Kidney (tissue), 14 donors: ENCODE results near the gene NFIA. TPM values are rescaled to one million over a fixed set of nuclear protein-coding genes. Genes with fewer than 3 reads are reported as not detected.
A peak's percentile ranks its signal among the peaks of the same experiment; 100 is the strongest.

ENCODE experiments used
- DNase-seq, 5 donors: peaks; one replicate each; pipeline ENCODE4 v3.0.0-alpha.2; 2013 to 2020
- FAIRE-seq: peaks from 2 replicates; lab custom pipeline; 2012; peaks lifted over from hg19 to GRCh38; lab: Jason Lieb, UNC
- H3K27ac ChIP-seq, 2 donors: one replicate each; pipeline ENCODE4 v1.7.0; 2013; ENCODE audit warnings: low read depth in 2 of 2, low read length in 2 of 2, inconsistent platforms in 1 of 2
- H3K27me3 ChIP-seq: one replicate; pipeline ENCODE4 v1.7.1; 2013; ENCODE audit warnings: low read length, inconsistent platforms; ENCODE audit not compliant: control insufficient read depth, insufficient read depth
- H3K36me3 ChIP-seq, 3 donors: one replicate each; pipeline versions ENCODE4 v1.7.0 to v1.7.1; 2013; ENCODE audit warnings: low read length in 3 of 3, control low read depth in 1 of 3, inconsistent platforms in 1 of 3; ENCODE audit not compliant: insufficient read depth in 3 of 3, control insufficient read depth in 2 of 3
- H3K4me1 ChIP-seq, 3 donors: one replicate each; pipeline versions ENCODE4 v1.7.0 to v1.7.1; 2013; ENCODE audit warnings: low read length in 3 of 3, inconsistent platforms in 1 of 3, low read depth in 1 of 3; ENCODE audit not compliant: control insufficient read depth in 2 of 3, insufficient read depth in 2 of 3
- H3K4me3 ChIP-seq, 3 donors: one replicate each; pipeline versions ENCODE4 v1.7.0 to v1.8.1; 2013; ENCODE audit warnings: low read length in 3 of 3, control low read depth in 1 of 3, inconsistent platforms in 1 of 3
- H3K9ac ChIP-seq, 3 donors: one replicate each; pipeline versions ENCODE4 v1.7.0 to v1.7.1; 2013; ENCODE audit warnings: low read length in 3 of 3, control low read depth in 1 of 3, inconsistent platforms in 1 of 3
- H3K9me3 ChIP-seq, 3 donors: one replicate each; pipeline versions ENCODE4 v1.7.0 to v1.7.1; 2013; ENCODE audit warnings: low read length in 3 of 3, control low read depth in 1 of 3, inconsistent platforms in 1 of 3; ENCODE audit not compliant: control insufficient read depth in 2 of 3, insufficient read depth in 1 of 3
- CTCF ChIP-seq: IDR thresholded peaks from 3 replicates; pipeline ENCODE4 v1.5.1; 2012; ENCODE audit warnings: mild to moderate bottlenecking, moderate library complexity, borderline replicate concordance; ENCODE audit not compliant: insufficient read depth; ENCODE audit errors: extremely low read depth
- intact Hi-C: fragments of 100-400 bp; cut with DNase I; formaldehyde crosslinking; loops from one replicate; pipeline ENCODE4 v1.11.1; 2022
- polyA plus RNA-seq: library from polyadenylated mRNA; stranded (reverse); fragments of 350-450 nt; fragmentation: Illumina TruSeq; extraction: RNeasy Lipid Tissue Mini Kit (QIAGEN cat#74804); gene quantifications from one replicate; pipeline ENCODE4 v1.2.3, GENCODE V29; 2014; ENCODE audit warnings: low read depth, low replicate concordance; ENCODE audit not compliant: insufficient read depth
- total RNA-seq: library from RNA; stranded (reverse); fragmentation: NEBNext Ultra II Directional; extraction: Animal tissue kit (Norgen Biotek cat#: 25700); gene quantifications from one replicate; pipeline ENCODE4 v1.2.1, GENCODE V29; 2021
- donor health status: control.
- donor health status: control.
- donor health status: control.
- donor health status: control.
- donor health status: control.
- donor health status: DM: yes; HTN: yes; CAD: no.
- donor health status: Normal renal cell carcinoma (clear cell type).

NFIA gene
- total and polyA plus RNA-seq, 2 donors from 2014 or later, result 4.8 to 87.5 TPM

GRCh38 chr1:61334718-61335589, 252.6 kb downstream of the NFIA start:
- peaks cover 0 to 3% (median 0%) of the 10 kb centered on the region in 3 donors for H3K36me3 ChIP-seq
- H3K9me3 ChIP-seq, result no peaks in the 10 kb centered on the region
- no peak for FAIRE-seq
- H3K9ac ChIP-seq, result no peak overlapping the region
- no peaks in the 10 kb centered on the region for H3K27me3 ChIP-seq
- intact Hi-C loops, result no loop called here
- no peak overlapping the region for H3K4me3 ChIP-seq
- peak in 1 of 5 donors; percentile 52 for DNase-seq
- no peak overlapping the region for H3K27ac ChIP-seq
- TF ChIP-seq CTCF, result no peak
- peaks cover 4 to 6% (median 4%) of the 10 kb centered on the region in 3 donors for H3K4me1 ChIP-seq

- Histone ChIP-seq H3K4me1 (peaks cover 4 to 6% (median 4%) of the 10 kb centered on the region in 3 donors), H3K4me3 (no peak overlapping the region), H3K36me3 (peaks cover 0 to 3% (median 0%) of the 10 kb centered on the region in 3 donors), H3K9ac (no peak overlapping the region), H3K9me3 (no peaks in the 10 kb centered on the region), H3K27ac (no peak overlapping the region), H3K27me3 (no peaks in the 10 kb centered on the region)
- TF ChIP-seq CTCF, result no peak
- intact Hi-C loops, result no loop called here
- no peak for FAIRE-seq
- DNase-seq, result no peak
These were observed 254.7 kb downstream of the NFIA start for GRCh38 chr1:61337037-61337436.

GRCh38 chr1:61337441-61337951, 255.1 kb downstream of the NFIA start:
- intact Hi-C loops, result no loop called here
- H3K4me1 ChIP-seq, result peaks cover 4 to 6% (median 4%) of the 10 kb centered on the region in 3 donors
- H3K4me3 ChIP-seq, result peak overlapping the region in 1 of 3 donors; percentile 10
- H3K36me3 ChIP-seq, result peaks cover 0 to 3% (median 0%) of the 10 kb centered on the region in 3 donors
- peak overlapping the region; percentile 3 to 76 for H3K27ac ChIP-seq
- H3K9ac ChIP-seq, result no peak overlapping the region
- no peaks in the 10 kb centered on the region for H3K27me3 ChIP-seq
- peak in 2 of 5 donors; percentile 58 to 81 for DNase-seq
- no peak for TF ChIP-seq CTCF
- no peaks in the 10 kb centered on the region for H3K9me3 ChIP-seq
- FAIRE-seq, result no peak
